Heart left ventricle (tissue), 13 donors: ENCODE measurements around the gene OIT3.

ENCODE experiments used
- CTCF ChIP-seq, 12 donors: fragments of 200-600 bp; sonication (generic) in 4 of 12; IDR thresholded peaks; one replicate each; pipeline versions ENCODE4 v1.5.0 to v1.8.0; 2018 to 2022; ENCODE audit warnings: antibody characterized with exemption in 12 of 12, mild to moderate bottlenecking in 5 of 12
- POLR2A ChIP-seq, 2 donors: fragments of 450-650 bp; IDR thresholded peaks; one replicate each; pipeline ENCODE4 v1.6.1; 2017; ENCODE audit warnings: antibody characterized with exemption in 2 of 2, mild to moderate bottlenecking in 2 of 2, moderate library complexity in 2 of 2
- donor health status: ischemic (EF 13 %, LVEDD 7.1; RV severe dilation, severe dysfunction).
- donor health status: DM: no; HTN: yes; CAD: no.
- donor health status: DM: no; HTN: no; CAD: no.
- donor health status: ischemic (EF 25% LVEDD 6.9; RV normal size, moderate dysfunction).
- donor health status: ischemic (EF 25% LVEDD 5.7; RV mildly dilated, moderate dysfunction).
- donor health status: ischemic (EF 35%, LVEDD 5.7; RV mildly dilated, moderate dysfunction).
- donor health status: nonischemic (EF 11% LVEDD 7.7; RV severe dilation, severe dysfunction).
- donor health status: DM: yes; HTN: yes; CAD: no.
- donor health status: PGD.
- donor health status: ischemic (EF 29% LVEDD 5.4; RV normal size, mild dysfunction).
- donor health status: nonischemic (EF 23%, LVEDD 6.1; RV moderate dilation, normal function).

- TF ChIP-seq CTCF (IDR thresholded peaks at IDR 0.05) (no peak), POLR2A (IDR thresholded peaks at IDR 0.05) (no peak)
Measured at GRCh38 chr10:72910705-72911104, 17.2 kb downstream of the OIT3 start.
